ENCODE results near the gene TBL3.

TBL3 gene

DNA sequence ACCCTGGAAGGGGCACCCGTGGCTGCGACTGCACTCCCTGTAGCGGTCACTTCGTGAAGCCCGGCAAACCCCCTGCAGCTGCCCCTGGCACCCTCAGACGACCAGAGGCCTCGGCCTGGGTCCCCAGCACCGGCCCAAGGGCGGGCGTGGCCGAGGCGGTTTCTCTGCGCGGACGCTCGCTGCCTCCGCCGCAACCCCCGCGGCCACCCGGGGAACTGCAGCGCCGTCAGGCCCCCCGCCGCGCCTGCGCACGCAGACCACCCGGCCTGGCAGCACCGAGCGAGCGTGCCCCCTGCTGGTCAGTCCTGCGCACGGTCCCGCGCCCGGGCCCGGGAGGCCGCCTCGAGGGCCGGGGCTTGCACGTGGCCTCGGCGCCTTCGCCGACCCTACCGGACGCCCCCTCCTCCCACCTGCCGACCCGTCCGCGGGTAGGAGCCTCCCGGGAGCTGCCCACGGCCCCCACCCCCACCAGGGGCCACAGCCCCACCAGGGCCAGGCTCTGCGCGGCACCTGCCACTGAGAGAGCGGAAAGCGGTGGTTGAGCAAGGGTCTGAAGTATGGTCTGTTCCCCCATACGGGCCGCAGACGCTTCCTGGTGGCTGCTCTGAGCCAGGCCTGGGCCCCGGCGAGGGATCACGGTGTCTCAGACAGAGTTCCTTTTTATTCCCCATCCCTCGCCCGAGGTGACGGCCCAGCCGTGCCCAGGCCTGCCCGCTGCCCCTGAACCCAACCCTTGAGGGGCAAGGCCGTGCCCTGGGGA is 42.1 kb upstream of the TBL3 start:
- H3K9ac ChIP-seq (ENCODE audit: low read length) = peak overlapping the region; percentile 60; the same call in 1 of the 2 replicates

GRCh38 chr16:1930338-1930720 is 41.5 kb upstream of the TBL3 start:
- Histone ChIP-seq H3K27ac (ENCODE audit: low read length) (no peak overlapping the region), H3K4me2 (ENCODE audit: low read depth, low read length) (no peak overlapping the region), H3K4me1 (ENCODE audit: low read length) (peaks cover 5% of the 10 kb centered on the region), H2AFZ (ENCODE audit: low read length) (peak overlapping the region; percentile 97; the same call in 1 of the 2 replicates), H3F3A (ENCODE audit: insufficient read depth, low read length) (no peaks in the 10 kb centered on the region), H3K9me3 (replicated peaks; ENCODE audit: insufficient read depth, low read length) (no peaks in the 10 kb centered on the region), H4K20me1 (ENCODE audit: insufficient read depth, low read length) (no peaks in the 10 kb centered on the region), H3K9ac (ENCODE audit: low read length) (no peak overlapping the region), H3K79me2 (ENCODE audit: low read length) (no peaks in the 10 kb centered on the region), H3K27me3 (replicated peaks; ENCODE audit: insufficient read depth, low read length) (0 out of 2 replicates have a peak, but pooled peaks cover 3% of the 10 kb centered on the region), H3K9me2 (replicated peaks; ENCODE audit: insufficient read depth, low read length) (no peaks in the 10 kb centered on the region), H3K36me3 (replicated peaks; ENCODE audit: insufficient read depth, low read length) (no peaks in the 10 kb centered on the region), H3K4me3 (ENCODE audit: low read length) (no peak overlapping the region)
- TF ChIP-seq CTCF (IDR thresholded peaks at IDR 0.05; ENCODE audit: low read length) (no peak), EZH2phosphoT487 (IDR thresholded peaks at IDR 0.05; ENCODE audit: low read length) (no peak), EZH2 (optimal IDR thresholded peaks at IDR 0.05; ENCODE audit: low read depth, low read length) (no peak)
- DNase-seq = no peak

More for the DNA sequence above, 42.1 kb upstream of the TBL3 start:
- peaks cover 5% of the 10 kb centered on the region for H3K4me1 ChIP-seq (ENCODE audit: low read length)
- no peaks in the 10 kb centered on the region for H3K9me2 ChIP-seq (replicated peaks; ENCODE audit: insufficient read depth, low read length)
- H3F3A ChIP-seq (ENCODE audit: insufficient read depth, low read length) = no peaks in the 10 kb centered on the region
- H2AFZ ChIP-seq (ENCODE audit: low read length) = peak overlapping the region; percentile 97
- no peak overlapping the region for H3K27ac ChIP-seq (ENCODE audit: low read length)
- no peaks in the 10 kb centered on the region for H3K79me2 ChIP-seq (ENCODE audit: low read length)
- peak overlapping the region; percentile 75 for H3K4me2 ChIP-seq (ENCODE audit: low read depth, low read length)
- peak; percentile 88 for DNase-seq
- H3K36me3 ChIP-seq (replicated peaks; ENCODE audit: insufficient read depth, low read length) = no peaks in the 10 kb centered on the region
- peak overlapping the region; percentile 73 for H3K4me3 ChIP-seq (ENCODE audit: low read length)
- TF ChIP-seq CTCF (IDR thresholded peaks at IDR 0.05; ENCODE audit: low read length) (peak; percentile 93), EZH2phosphoT487 (IDR thresholded peaks at IDR 0.05; ENCODE audit: low read length) (no peak)
- no peaks in the 10 kb centered on the region for H3K9me3 ChIP-seq (replicated peaks; ENCODE audit: insufficient read depth, low read length)
- peaks cover 6% of the 10 kb centered on the region; the same call in 1 of the 2 replicates for H3K27me3 ChIP-seq (replicated peaks; ENCODE audit: insufficient read depth, low read length)
- H4K20me1 ChIP-seq (ENCODE audit: insufficient read depth, low read length) = no peaks in the 10 kb centered on the region

- Histone ChIP-seq H4K20me1 (ENCODE audit: insufficient read depth, low read length) (no peaks in the 10 kb centered on the region), H3K9ac (ENCODE audit: low read length) (no peak overlapping the region), H3K36me3 (replicated peaks; ENCODE audit: insufficient read depth, low read length) (no peaks in the 10 kb centered on the region), H2AFZ (ENCODE audit: low read length) (no peak overlapping the region), H3K79me2 (ENCODE audit: low read length) (no peaks in the 10 kb centered on the region), H3K4me1 (ENCODE audit: low read length) (peaks cover 5% of the 10 kb centered on the region), H3K4me3 (ENCODE audit: low read length) (no peak overlapping the region), H3K4me2 (ENCODE audit: low read depth, low read length) (no peak overlapping the region), H3K27me3 (replicated peaks; ENCODE audit: insufficient read depth, low read length) (0 out of 2 replicates have a peak, but pooled peaks cover 3% of the 10 kb centered on the region), H3K27ac (ENCODE audit: low read length) (no peak overlapping the region), H3F3A (ENCODE audit: insufficient read depth, low read length) (no peaks in the 10 kb centered on the region), H3K9me3 (replicated peaks; ENCODE audit: insufficient read depth, low read length) (no peaks in the 10 kb centered on the region), H3K9me2 (replicated peaks; ENCODE audit: insufficient read depth, low read length) (no peaks in the 10 kb centered on the region)
- TF ChIP-seq CTCF (IDR thresholded peaks at IDR 0.05; ENCODE audit: low read length) (no peak), EZH2phosphoT487 (IDR thresholded peaks at IDR 0.05; ENCODE audit: low read length) (no peak), EZH2 (optimal IDR thresholded peaks at IDR 0.05; ENCODE audit: low read depth, low read length) (no peak)
- no peak for DNase-seq
Measured at GRCh38 chr16:1932050-1933028, 39.5 kb upstream of the TBL3 start.

All from MM.1S (cell line).